Fibroblast of skin of back (primary cell): ENCODE results near the gene GRHPR.

Experiments
- DNase-seq: peaks from one replicate; pipeline ENCODE4 v3.0.0-alpha.2; 2013

The GRHPR gene

DNA sequence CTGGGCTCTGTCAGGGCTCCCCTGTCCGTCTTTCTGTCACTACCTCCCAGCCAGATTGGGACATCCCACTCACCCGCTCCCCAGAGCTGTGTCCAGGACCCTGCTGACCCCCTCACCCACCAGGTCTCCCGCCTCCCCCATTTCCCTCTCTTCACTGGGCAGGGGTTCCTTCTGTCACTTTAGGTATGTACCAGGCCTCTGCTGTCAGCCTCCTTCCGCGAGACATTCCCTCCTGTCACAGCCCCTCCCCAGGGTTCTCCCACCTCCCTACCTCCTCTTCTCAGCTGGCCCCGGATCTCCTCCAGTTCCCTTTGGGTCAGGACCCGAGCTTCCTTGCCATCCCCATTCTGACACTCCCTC is 63.7 kb downstream of the GRHPR start:
- DNase-seq = no peak
